ENCODE results near the gene BACE1.
"Not testable (repeated sequence)": the region's sequence is repeated elsewhere in the genome, so short reads cannot be mapped to it uniquely, and the experiment has no call there.

Gene BACE1

GRCh38 chr11:117316197-117316961 lies at the start of gene BACE1:
BACE1 (minus strand) TSS chr11:117316256; CDS start chr11:117315795, 461 bp downstream.
- peak; percentile 51 for DNase-seq

DNA sequence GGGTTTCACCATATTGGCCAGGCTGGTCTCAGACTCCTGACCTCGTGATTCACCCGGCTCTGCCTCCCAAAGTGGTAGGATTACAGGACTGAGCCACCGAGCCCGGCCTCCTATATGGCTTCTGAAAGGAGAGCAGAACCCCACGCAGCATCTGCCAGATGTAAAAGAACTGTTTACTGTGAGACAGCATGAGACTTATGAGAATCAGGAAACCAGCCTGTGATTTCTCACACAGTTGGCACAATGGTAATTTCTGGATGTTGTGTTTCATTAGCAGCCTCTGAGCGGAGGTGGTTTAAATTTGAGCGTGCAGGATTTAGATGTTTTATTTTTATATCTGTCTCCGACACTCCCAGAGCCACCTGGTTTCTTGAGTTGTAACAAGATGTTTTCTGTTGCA lies 45.4 kb upstream of the BACE1 start:
- DNase-seq = no peak

DNA sequence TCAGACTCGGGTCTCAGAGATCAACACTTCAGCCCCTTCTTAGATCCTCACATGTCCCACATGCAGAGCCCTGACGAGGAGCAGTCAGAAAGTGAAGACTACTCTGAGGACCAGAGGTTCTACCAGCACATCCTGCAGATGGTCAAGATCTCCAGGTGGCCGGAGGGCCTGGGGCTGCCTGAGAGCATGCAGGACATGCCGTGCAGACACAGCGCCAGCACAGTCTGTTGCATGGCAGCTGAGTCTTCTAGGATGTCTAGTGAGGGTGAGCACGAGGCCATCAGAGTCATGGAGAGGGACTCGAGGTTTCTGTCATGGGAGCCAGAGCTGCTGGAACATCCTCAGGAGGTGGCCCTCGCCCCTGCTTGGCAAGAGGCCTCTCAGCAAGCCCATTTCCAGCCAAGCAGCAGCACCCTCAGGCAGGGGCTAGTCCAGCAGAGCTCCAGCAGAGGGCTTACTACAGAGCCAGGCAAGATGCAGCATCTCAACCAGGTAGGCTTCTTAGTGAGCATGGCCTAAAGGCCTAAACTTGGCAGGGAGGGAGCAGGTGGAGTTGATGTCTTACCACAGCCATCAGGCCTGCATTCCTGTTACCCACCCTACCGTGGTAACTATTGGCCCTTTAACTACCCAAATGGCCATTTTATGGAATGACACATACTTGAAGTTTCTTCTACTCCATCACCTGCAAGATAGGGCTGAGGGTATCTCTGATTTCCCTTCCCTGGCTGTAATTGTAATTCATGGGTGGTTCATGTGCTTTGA lies 40.3 kb upstream of the BACE1 start:
- no peak for DNase-seq

DNA sequence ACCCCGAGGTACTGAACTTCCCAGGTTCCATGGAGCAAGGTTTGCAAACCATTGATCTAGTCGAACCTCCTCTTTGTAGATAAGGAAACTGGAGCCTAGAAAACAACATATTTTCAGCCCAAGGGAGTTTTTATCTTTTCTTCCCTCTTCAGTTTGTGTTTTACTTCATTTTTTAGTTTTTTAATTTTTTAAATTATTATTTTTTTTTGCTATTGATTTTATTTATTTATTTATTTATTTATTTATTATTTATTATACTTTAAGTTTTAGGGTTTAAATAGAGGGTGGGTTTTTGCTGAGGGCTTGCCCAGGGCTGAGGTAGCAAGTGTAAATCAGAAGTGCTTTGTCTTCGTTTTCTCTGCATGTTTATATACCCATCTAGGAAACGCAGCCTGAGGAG lies 38.5 kb upstream of the BACE1 start:
- no peak for DNase-seq

- DNase-seq = no peak
These were observed 29.0 kb upstream of the BACE1 start for GRCh38 chr11:117345039-117345438.

GRCh38 chr11:117337076-117337475 lies 21.0 kb upstream of the BACE1 start:
- no peak for DNase-seq

GRCh38 chr11:117335399-117335798 lies 19.3 kb upstream of the BACE1 start:
- no peak for DNase-seq

GRCh38 chr11:117334896-117335295 lies 18.8 kb upstream of the BACE1 start:
- DNase-seq = no peak

- no peak for DNase-seq
These were observed 17.9 kb upstream of the BACE1 start for GRCh38 chr11:117333917-117334316.

DNA sequence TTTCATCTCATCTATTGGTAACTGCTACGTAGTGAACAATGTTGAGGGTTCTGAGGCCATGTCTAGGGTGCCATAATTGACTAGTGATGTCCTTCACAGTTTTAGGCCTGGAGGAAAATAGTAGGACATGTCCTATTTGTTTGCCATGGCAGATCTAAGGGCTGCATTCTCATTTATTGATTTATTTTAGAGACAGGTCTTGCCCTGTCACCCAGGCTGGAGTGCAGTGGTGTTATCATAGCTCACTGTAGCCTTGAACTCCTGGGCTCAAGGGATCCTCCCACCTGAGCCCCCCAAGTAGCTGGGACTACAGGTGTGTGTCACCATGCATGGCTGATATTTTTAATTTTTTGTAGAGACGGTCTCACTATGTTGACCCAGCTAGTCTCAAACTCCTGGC lies 16.8 kb upstream of the BACE1 start:
- DNase-seq = no peak

GRCh38 chr11:117328375-117329010 lies 12.4 kb upstream of the BACE1 start:
- DNase-seq = no peak

DNA sequence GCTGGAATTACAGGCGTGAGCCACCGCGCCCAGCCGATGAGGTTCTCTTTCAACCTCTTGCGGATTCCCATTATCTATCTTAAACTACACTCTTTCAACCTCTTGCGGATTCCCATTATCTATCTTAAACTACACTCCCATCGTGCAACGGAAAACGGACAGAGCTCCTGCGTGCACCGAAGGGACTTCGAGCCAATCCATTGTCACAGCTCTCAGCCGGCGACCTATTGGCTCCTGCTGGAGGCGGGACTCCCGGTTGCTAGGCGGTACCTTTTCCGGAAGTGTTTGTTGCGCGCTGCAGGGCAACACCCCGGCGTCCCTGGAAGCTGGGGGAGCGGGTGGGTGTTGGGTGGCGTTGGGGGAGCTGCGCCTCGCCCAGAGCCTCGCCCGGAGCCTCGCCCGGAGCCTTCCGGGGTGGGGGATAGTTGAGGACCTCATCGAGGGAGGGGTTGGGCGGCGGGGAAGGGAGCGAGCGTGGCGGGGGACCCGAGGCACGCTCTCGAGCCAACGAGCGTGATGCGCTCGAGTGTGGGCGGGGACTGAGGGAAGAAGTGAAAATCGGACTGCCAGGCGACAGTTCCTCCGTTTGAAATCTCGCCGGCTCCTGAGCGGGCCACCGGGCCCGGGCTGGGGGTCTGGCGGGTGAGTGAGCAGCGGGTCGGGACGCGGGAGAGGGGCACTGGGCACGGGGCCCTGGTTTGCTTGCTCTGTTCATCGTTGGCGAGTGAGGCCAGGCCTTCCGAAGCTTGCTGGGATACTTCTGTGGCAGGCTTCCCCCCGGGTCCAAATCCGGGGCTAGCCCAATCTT lies 11.7 kb upstream of the BACE1 start, which contains the start of gene CEP164:
Gene CEP164 (plus strand): TSS at position 288 of the 808 bp plus-strand sequence. CDS start 10,733 bp downstream, outside the sequence.
- peak; percentile 78 for DNase-seq

- DNase-seq = not testable (repeated sequence)
These were observed 11.2 kb upstream of the BACE1 start for GRCh38 chr11:117327255-117327566.

GRCh38 chr11:117319214-117319840 lies 3.3 kb upstream of the BACE1 start:
- DNase-seq = no peak

GRCh38 chr11:117318738-117319137 lies 2.7 kb upstream of the BACE1 start:
- DNase-seq = no peak

DNA sequence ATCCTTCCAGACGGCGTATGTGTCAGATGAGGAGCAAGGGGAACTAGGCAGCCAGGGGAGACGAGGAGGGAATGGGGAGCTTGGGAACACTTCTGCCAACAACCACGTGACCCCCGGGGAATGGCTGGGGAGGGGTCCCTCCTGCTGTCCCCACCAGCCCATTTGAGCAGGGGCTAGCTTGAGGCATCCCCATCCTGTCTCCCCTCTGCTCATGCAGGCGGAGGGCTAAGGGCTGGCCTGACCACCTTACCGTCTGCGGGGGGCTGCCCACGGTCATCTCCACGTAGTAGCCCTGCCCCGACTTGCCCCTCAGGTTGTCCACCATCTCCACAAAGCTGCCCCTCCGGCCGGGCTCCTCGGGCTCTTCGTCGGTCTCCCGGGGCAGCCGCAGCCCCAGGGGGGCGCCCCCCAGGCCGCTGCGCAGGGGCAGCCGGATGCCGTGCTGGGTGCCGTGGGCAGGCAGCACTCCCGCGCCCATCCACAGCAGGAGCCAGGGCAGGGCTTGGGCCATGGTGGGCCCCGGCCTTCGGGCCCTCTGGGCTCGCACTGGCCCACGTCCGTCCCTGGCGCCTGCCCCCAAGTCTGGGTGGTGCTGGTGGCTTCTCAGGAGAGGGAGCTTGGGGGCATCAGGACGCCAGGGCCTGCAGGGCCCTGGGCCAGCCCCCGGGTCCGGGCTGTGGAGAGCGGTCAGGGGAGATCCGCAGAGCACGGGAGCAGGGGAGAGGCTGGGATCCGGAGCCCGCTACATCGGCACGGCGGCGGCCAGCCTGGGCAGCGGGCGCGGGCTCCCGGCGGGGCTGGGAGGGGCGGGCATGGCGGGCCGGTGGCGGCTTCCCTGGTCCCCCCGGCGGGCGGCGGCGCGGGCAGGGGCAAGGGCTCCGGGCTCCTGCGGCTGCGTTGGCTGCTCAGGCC lies 515 bp downstream of the BACE1 start:
- DNase-seq = no peak

DNA sequence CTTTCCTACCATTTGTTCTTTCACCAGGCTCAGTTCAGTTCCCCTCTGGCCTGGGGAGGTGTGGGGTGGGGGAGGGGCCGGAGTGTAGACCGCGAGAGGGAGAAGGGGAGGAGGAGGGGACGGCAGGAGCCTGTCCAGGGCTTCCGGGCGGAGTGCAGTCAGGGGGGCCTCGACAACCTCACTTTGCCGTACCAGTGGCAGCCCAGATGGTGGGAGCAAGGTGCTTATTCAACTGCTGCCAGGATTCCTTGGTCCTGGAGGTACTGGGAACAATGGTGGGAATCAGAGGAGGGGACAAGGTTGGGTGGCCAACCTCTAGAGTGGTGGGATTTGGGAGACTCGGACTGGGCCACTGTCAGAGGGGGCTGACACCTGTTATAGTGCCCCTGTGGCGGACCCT lies 1.2 kb downstream of the BACE1 start:
- DNase-seq = no peak

GRCh38 chr11:117313828-117314768 lies 2.0 kb downstream of the BACE1 start:
- DNase-seq = no peak

GRCh38 chr11:117313091-117313490 lies 3.0 kb downstream of the BACE1 start:
- DNase-seq = no peak

DNA sequence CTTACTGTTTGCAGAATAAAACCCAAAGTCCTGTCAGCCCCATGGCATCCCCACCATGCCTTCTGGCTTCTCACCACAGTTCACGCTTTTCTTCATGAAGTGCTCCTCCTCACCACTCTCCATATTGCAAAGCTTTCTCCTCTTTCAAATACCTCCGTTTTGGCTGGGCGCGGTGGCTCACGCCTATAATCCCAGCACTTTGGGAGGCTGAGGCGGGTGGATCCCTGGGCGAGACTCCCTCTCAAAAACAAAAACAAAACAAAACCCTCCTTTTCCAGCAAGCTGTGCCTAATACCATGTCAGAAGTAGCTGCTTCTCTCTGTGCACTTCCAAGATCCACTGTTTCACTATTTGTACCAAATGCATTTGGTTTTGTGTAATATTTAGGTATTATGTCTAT lies 6.7 kb downstream of the BACE1 start:
- DNase-seq = no peak
